DOHH2 (cell line): ENCODE results near the gene TES.
A peak's percentile ranks its signal among the peaks of the same experiment; 100 is the strongest.

Experiments
- EZH2phosphoT487 ChIP-seq: fragments of 200-600 bp; sonication (generic); IDR thresholded peaks from 2 replicates; pipeline ENCODE4 v1.6.1; 2017; ENCODE audit warnings: borderline replicate concordance, mild to moderate bottlenecking, antibody characterized with exemption, low read length, moderate library complexity, mixed read lengths
- TF ChIP-seq, protein P1 (sequence below): fragments of 200-600 bp; sonication (generic); IDR thresholded peaks from one replicate; pipeline ENCODE4 v1.5.1; 2014; ENCODE audit warnings: antibody characterized with exemption, mild to moderate bottlenecking, low read depth, low read length; ENCODE audit not compliant: poor library complexity, severe bottlenecking

DNA sequence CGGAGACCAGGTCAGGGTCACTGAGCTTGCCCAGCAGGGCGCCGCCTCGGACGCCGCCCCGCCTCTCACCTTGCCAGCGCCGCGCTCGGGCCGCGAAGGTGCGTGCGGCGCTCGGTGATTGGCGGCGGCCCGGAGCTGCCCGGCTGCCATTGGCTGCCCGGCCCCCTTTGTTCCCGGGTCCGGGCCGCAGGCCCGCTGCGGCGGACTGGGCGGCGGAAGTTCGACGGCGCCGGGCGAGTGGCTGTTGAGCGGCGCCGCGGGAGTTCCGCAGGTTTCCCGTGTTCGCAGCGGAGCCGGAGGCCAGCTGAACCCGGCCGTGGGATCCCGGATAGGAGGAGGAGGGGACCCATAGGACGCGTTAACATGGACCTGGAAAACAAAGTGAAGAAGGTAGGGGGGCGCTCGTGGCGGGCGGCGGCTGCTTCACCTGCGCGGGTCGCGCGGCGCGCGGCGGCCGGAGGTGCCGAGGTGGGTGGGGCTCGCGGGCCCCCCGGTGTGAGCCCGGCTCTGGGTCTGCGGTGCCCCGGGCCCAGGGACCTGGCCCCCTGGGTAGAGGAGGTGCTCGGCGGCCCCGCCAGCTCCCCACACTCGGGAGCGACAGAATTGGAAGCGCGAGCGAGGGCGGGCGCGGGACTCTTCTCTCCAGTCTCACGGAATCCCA, at the start of gene TES:
- TF ChIP-seq, protein P1, sequence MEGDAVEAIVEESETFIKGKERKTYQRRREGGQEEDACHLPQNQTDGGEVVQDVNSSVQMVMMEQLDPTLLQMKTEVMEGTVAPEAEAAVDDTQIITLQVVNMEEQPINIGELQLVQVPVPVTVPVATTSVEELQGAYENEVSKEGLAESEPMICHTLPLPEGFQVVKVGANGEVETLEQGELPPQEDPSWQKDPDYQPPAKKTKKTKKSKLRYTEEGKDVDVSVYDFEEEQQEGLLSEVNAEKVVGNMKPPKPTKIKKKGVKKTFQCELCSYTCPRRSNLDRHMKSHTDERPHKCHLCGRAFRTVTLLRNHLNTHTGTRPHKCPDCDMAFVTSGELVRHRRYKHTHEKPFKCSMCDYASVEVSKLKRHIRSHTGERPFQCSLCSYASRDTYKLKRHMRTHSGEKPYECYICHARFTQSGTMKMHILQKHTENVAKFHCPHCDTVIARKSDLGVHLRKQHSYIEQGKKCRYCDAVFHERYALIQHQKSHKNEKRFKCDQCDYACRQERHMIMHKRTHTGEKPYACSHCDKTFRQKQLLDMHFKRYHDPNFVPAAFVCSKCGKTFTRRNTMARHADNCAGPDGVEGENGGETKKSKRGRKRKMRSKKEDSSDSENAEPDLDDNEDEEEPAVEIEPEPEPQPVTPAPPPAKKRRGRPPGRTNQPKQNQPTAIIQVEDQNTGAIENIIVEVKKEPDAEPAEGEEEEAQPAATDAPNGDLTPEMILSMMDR, result peak; percentile 31
- TF ChIP-seq EZH2phosphoT487, result no peak
